IPS-18a (cell line): ENCODE measurements around the gene GAREM1.
"Not testable (repeated sequence)": the region's sequence is repeated elsewhere in the genome, so short reads cannot be mapped to it uniquely, and the experiment has no call there.

Experiments used
- H3K27ac ChIP-seq: one replicate; pipeline ENCODE4 v1.5.1; 2013; ENCODE audit warnings: low read length
- H3K27me3 ChIP-seq: one replicate; pipeline ENCODE4 v1.6.1; 2013; ENCODE audit warnings: mild to moderate bottlenecking, low read length; ENCODE audit not compliant: control insufficient read depth, insufficient read depth
- H3K36me3 ChIP-seq: one replicate; pipeline ENCODE4 v1.6.1; 2013; ENCODE audit warnings: low read depth, low read length; ENCODE audit not compliant: control insufficient read depth
- H3K4me1 ChIP-seq: one replicate; pipeline ENCODE4 v1.6.1; 2013; ENCODE audit warnings: low read depth, low read length; ENCODE audit not compliant: control insufficient read depth
- H3K4me3 ChIP-seq: one replicate; pipeline ENCODE4 v1.5.1; 2013; ENCODE audit warnings: low read length
- H3K9ac ChIP-seq: one replicate; pipeline ENCODE4 v1.6.1; 2013; ENCODE audit warnings: mild to moderate bottlenecking, low read length, moderate library complexity
- H3K9me3 ChIP-seq: one replicate; pipeline ENCODE4 v1.6.1; 2013; ENCODE audit warnings: low read depth, low read length; ENCODE audit not compliant: control insufficient read depth

Gene GAREM1

DNA sequence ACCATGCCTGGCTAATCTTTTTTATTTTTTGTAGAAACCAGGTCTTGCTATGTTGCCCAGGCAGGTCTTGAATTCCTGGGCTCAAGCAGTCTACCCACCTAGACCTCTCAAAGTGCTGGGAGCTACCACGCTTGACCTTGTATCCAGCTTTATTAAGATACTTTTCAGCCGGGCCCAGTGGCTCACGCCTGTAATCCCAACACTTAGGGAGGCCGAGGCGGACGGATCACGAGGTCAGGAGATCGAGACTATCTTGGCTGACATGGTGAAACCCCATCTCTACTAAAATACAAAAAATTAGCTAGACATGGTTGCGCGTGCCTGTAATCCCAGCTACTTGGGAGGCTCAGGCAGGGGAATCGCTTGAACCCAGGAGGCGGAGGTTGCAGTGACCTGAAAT lies 4.4 kb upstream of the GAREM1 start:
- not testable (repeated sequence) for H3K9ac ChIP-seq, H3K9me3 ChIP-seq, H3K36me3 ChIP-seq, H3K4me1 ChIP-seq, H3K27ac ChIP-seq, H3K4me3 ChIP-seq
- H3K27me3 ChIP-seq: peaks cover 25% of the 10 kb centered on the region

- peaks cover 40% of the 10 kb centered on the region for H3K27me3 ChIP-seq
- H3K4me3 ChIP-seq: no peak overlapping the region
- H3K9me3 ChIP-seq: no peaks in the 10 kb centered on the region
- H3K9ac ChIP-seq: no peak overlapping the region
- H3K36me3 ChIP-seq: no peaks in the 10 kb centered on the region
- peaks cover 15% of the 10 kb centered on the region for H3K4me1 ChIP-seq
- H3K27ac ChIP-seq: no peak overlapping the region
Observed at GRCh38 chr18:32473325-32473724, 2.6 kb upstream of the GAREM1 start.

- no peak overlapping the region for H3K27ac ChIP-seq
- no peaks in the 10 kb centered on the region for H3K9me3 ChIP-seq
- H3K9ac ChIP-seq: no peak overlapping the region
- peaks cover 45% of the 10 kb centered on the region for H3K27me3 ChIP-seq
- H3K4me1 ChIP-seq: peaks cover 15% of the 10 kb centered on the region
- H3K4me3 ChIP-seq: no peak overlapping the region
- no peaks in the 10 kb centered on the region for H3K36me3 ChIP-seq
Observed at GRCh38 chr18:32472841-32473240, 2.2 kb upstream of the GAREM1 start.

DNA sequence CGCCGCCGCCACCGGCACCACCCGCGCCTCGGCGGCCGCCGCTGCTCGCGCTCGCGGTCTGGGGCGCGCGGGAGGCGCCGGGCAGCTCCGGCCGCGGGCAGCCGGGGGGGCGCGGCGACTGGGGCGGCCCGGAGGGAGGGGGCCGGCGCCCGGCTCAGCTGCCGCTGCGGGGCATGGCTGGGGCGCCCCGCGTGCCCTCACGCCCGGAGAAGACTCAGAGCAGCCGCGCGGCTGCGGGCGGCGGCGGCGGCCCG lies 295 bp downstream of the GAREM1 start:
- Histone ChIP-seq H3K4me3 (peak overlapping the region; percentile 76), H3K36me3 (no peaks in the 10 kb centered on the region), H3K27me3 (peaks cover 46% of the 10 kb centered on the region), H3K9me3 (no peaks in the 10 kb centered on the region), H3K9ac (peak overlapping the region; percentile 63), H3K27ac (no peak overlapping the region), H3K4me1 (peaks cover 19% of the 10 kb centered on the region)

- H3K4me3 ChIP-seq: peak overlapping the region; percentile 76
- peaks cover 46% of the 10 kb centered on the region for H3K27me3 ChIP-seq
- no peaks in the 10 kb centered on the region for H3K9me3 ChIP-seq
- peak overlapping the region; percentile 63 for H3K9ac ChIP-seq
- no peaks in the 10 kb centered on the region for H3K36me3 ChIP-seq
- peaks cover 22% of the 10 kb centered on the region for H3K4me1 ChIP-seq
- no peak overlapping the region for H3K27ac ChIP-seq
Observed at GRCh38 chr18:32469691-32470459, 807 bp downstream of the GAREM1 start.

GRCh38 chr18:32469190-32469651 lies 1.5 kb downstream of the GAREM1 start:
- peak overlapping the region; percentile 76 for H3K4me3 ChIP-seq
- peak overlapping the region; percentile 63 for H3K9ac ChIP-seq

DNA sequence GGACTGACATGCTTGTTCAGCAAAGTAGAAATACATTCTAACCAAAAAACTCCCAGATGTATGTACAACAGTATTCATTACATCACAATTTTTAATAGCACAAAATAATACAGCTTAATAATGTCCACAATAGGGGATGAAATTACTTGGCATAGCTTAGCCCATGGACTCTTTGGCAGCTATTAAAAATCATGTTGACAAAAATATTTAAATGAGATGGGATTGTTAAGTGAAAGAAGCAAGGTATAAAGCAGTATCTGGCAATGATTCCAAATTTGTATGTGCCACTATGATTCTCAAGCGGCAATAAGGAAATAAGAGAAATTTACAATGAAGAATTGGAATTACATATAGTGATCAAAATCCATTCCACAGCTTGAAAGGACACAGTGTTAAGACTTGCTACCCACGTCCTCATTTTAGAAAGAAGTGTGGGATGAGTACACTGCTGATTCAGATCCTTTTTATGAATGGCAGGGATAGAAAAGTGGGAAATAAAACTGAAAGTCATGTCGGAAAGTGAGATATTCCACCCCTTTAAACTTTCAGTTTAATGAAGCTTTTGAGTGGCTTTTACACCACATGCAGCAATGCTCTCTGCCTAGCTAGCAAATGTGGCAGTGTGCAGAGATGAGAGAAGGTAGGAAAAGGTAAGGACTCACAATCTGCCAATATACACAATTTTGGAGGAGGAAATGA lies 2.4 kb downstream of the GAREM1 start:
- Histone ChIP-seq H3K27ac (no peak overlapping the region), H3K9ac (no peak overlapping the region), H3K27me3 (peaks cover 44% of the 10 kb centered on the region), H3K4me1 (peaks cover 22% of the 10 kb centered on the region), H3K9me3 (no peaks in the 10 kb centered on the region), H3K36me3 (no peaks in the 10 kb centered on the region), H3K4me3 (no peak overlapping the region)

More at GRCh38 chr18:32469190-32469651, 1.5 kb downstream of the GAREM1 start:
- Histone ChIP-seq H3K36me3 (no peaks in the 10 kb centered on the region), H3K4me1 (peaks cover 22% of the 10 kb centered on the region), H3K27ac (no peak overlapping the region), H3K9me3 (no peaks in the 10 kb centered on the region), H3K27me3 (peaks cover 46% of the 10 kb centered on the region)

DNA sequence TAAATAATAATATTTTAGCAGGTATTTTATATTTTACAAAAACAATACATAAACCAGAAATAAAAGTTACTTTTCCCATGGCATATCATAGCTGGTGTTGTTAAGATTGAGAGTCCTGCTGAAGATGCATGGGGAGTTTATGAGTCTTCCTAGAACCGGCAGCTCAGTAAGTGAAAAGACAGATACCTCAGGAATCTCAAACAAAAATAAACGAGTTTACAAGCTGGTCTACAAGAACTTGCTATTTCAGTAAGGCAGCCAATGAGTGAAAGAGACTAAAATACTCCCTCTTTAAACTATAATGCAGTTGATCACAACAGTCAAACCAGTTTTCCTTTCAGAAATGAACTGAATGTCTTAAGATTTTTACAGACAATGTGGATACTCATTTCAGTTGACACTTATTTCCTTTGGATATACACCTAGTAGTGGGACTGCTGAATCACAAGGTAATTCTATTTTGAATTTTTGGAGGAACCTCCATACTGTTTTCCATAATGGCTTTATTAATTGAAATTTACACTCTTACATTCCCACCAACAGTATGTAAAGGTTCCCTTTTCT lies 8.9 kb downstream of the GAREM1 start:
- Histone ChIP-seq H3K36me3 (no peaks in the 10 kb centered on the region), H3K9ac (no peak overlapping the region), H3K27me3 (no peaks in the 10 kb centered on the region), H3K4me3 (no peak overlapping the region), H3K4me1 (peaks cover 13% of the 10 kb centered on the region), H3K9me3 (no peaks in the 10 kb centered on the region), H3K27ac (no peak overlapping the region)

GRCh38 chr18:32460171-32460731 lies 10.4 kb downstream of the GAREM1 start:
- H3K27me3 ChIP-seq: no peaks in the 10 kb centered on the region
- peaks cover 7% of the 10 kb centered on the region for H3K4me1 ChIP-seq
- no peak overlapping the region for H3K4me3 ChIP-seq
- H3K9me3 ChIP-seq: no peaks in the 10 kb centered on the region
- no peaks in the 10 kb centered on the region for H3K36me3 ChIP-seq
- H3K9ac ChIP-seq: no peak overlapping the region
- no peak overlapping the region for H3K27ac ChIP-seq

GRCh38 chr18:32459361-32460101 lies 11.2 kb downstream of the GAREM1 start:
- peaks cover 6% of the 10 kb centered on the region for H3K4me1 ChIP-seq
- no peak overlapping the region for H3K4me3 ChIP-seq
- no peaks in the 10 kb centered on the region for H3K9me3 ChIP-seq
- no peaks in the 10 kb centered on the region for H3K27me3 ChIP-seq
- no peaks in the 10 kb centered on the region for H3K36me3 ChIP-seq
- no peak overlapping the region for H3K9ac ChIP-seq
- H3K27ac ChIP-seq: no peak overlapping the region

GRCh38 chr18:32455361-32455760 lies 15.3 kb downstream of the GAREM1 start:
- Histone ChIP-seq H3K9me3 (no peaks in the 10 kb centered on the region), H3K27ac (no peak overlapping the region), H3K27me3 (no peaks in the 10 kb centered on the region), H3K36me3 (no peaks in the 10 kb centered on the region), H3K9ac (no peak overlapping the region), H3K4me1 (no peaks in the 10 kb centered on the region), H3K4me3 (no peak overlapping the region)
